ENCODE measurements around the gene EFNA5. TPM values are rescaled to one million over a fixed set of nuclear protein-coding genes. Genes with fewer than 3 reads are reported as not detected.

The EFNA5 gene
- total RNA-seq, 1 experiment from 2014 or later, result 1.5 TPM

- H3K4me1 ChIP-seq, result peaks cover 10% of the 10 kb centered on the region; the same call in 1 of the 2 replicates
- Mint-ChIP-seq H3K27me3 (ENCODE audit: insufficient read depth, unreplicated experiment) (no peaks in the 10 kb centered on the region), H3K27ac (ENCODE audit: unreplicated experiment) (no peak overlapping the region), H3K4me3 (ENCODE audit: unreplicated experiment) (no peak overlapping the region), H3K36me3 (ENCODE audit: insufficient read depth, unreplicated experiment) (no peaks in the 10 kb centered on the region), H3K4me1 (ENCODE audit: low read depth, unreplicated experiment) (no peaks in the 10 kb centered on the region), H3K9me3 (ENCODE audit: unreplicated experiment) (no peaks in the 10 kb centered on the region)
- H3K9me3 ChIP-seq, result no peaks in the 10 kb centered on the region
- TF ChIP-seq CTCF (IDR thresholded peaks at IDR 0.05; ENCODE audit: insufficient read depth in 1 of 2, low read depth in 1 of 2, low read length in 1 of 2, severe bottlenecking in 1 of 2, unreplicated experiment in 1 of 2), result no peak
- DNase-seq, result no peak
- ChIA-PET CTCF (interaction anchor here (1.1 kb wide), 1 partner anchor 27 kb away, joined by 4 read pairs; no protein-coding TSS in a partner anchor), POLR2A (no interaction called here)
- no peaks in the 10 kb centered on the region for H3K36me3 ChIP-seq (ENCODE audit: control insufficient read depth, insufficient read depth, low read length)
- intact Hi-C loops (cut with micrococcal nuclease; ENCODE audit: unreplicated experiment), result loop anchor here (5.0 kb wide), 1 partner anchor 127 kb away; the partner anchor contains the start of gene EFNA5
- H3K27me3 ChIP-seq (replicated peaks; ENCODE audit: control insufficient read depth, insufficient read depth, low read length), result no peaks in the 10 kb centered on the region
- no peak overlapping the region for H3K4me3 ChIP-seq (ENCODE audit: low read depth, low read length)
- BruUV-seq (replicated peaks), result no TSS peak
Observed at GRCh38 chr5:107544967-107545366, 125.8 kb downstream of the EFNA5 start.

DNA sequence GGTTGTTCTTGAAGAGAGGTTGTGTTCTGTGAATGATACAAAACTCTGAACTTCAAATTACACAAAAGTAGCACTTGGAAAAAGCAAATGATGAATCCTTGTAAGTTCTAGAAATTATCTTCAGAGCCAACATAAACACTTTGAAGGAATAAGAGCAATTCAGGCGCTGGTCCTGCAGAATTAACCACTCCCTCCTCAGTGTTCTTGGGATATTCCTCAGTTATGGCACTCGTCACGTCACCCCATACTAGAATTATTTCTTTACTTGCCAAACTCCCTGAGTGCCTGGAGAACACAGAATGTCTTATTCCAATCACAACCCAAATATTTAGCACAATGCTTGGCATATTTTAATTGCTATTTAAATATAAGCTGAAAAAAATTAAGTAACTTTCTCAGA lies 126.3 kb downstream of the EFNA5 start:
- ChIA-PET POLR2A (no interaction called here), CTCF (interaction anchor here (1.1 kb wide), 1 partner anchor 28 kb away, joined by 4 read pairs; no protein-coding TSS in a partner anchor)
- H3K36me3 Mint-ChIP-seq (ENCODE audit: insufficient read depth, unreplicated experiment), result no peaks in the 10 kb centered on the region
- no peaks in the 10 kb centered on the region for H3K4me1 Mint-ChIP-seq (ENCODE audit: low read depth, unreplicated experiment)
- no peaks in the 10 kb centered on the region for H3K9me3 Mint-ChIP-seq (ENCODE audit: unreplicated experiment)
- Histone ChIP-seq H3K4me3 (ENCODE audit: low read depth, low read length) (no peak overlapping the region), H3K9me3 (no peaks in the 10 kb centered on the region), H3K4me1 (peaks cover 10% of the 10 kb centered on the region; the same call in 1 of the 2 replicates), H3K36me3 (ENCODE audit: control insufficient read depth, insufficient read depth, low read length) (no peaks in the 10 kb centered on the region), H3K27me3 (replicated peaks; ENCODE audit: control insufficient read depth, insufficient read depth, low read length) (no peaks in the 10 kb centered on the region)
- no peaks in the 10 kb centered on the region for H3K27me3 Mint-ChIP-seq (ENCODE audit: insufficient read depth, unreplicated experiment)
- TF ChIP-seq CTCF (IDR thresholded peaks at IDR 0.05; ENCODE audit: insufficient read depth in 1 of 2, low read depth in 1 of 2, low read length in 1 of 2, severe bottlenecking in 1 of 2, unreplicated experiment in 1 of 2), result no peak
- H3K4me3 Mint-ChIP-seq (ENCODE audit: unreplicated experiment), result no peak overlapping the region
- no TSS peak for BruUV-seq (replicated peaks)
- intact Hi-C loops (cut with micrococcal nuclease; ENCODE audit: unreplicated experiment), result loop anchor here (5.0 kb wide), 1 partner anchor 128 kb away; the partner anchor contains the start of gene EFNA5
- no peak overlapping the region for H3K27ac Mint-ChIP-seq (ENCODE audit: unreplicated experiment)
- DNase-seq, result no peak

- Histone ChIP-seq H3K27me3 (replicated peaks; ENCODE audit: control insufficient read depth, insufficient read depth, low read length) (no peaks in the 10 kb centered on the region), H3K4me3 (ENCODE audit: low read depth, low read length) (no peak overlapping the region), H3K4me1 (peaks cover 10% of the 10 kb centered on the region; the same call in 1 of the 2 replicates), H3K9me3 (no peaks in the 10 kb centered on the region), H3K36me3 (ENCODE audit: control insufficient read depth, insufficient read depth, low read length) (no peaks in the 10 kb centered on the region)
- Mint-ChIP-seq H3K4me3 (ENCODE audit: unreplicated experiment) (no peak overlapping the region), H3K4me1 (ENCODE audit: low read depth, unreplicated experiment) (no peaks in the 10 kb centered on the region), H3K27me3 (ENCODE audit: insufficient read depth, unreplicated experiment) (no peaks in the 10 kb centered on the region), H3K27ac (ENCODE audit: unreplicated experiment) (no peak overlapping the region), H3K9me3 (ENCODE audit: unreplicated experiment) (no peaks in the 10 kb centered on the region), H3K36me3 (ENCODE audit: insufficient read depth, unreplicated experiment) (no peaks in the 10 kb centered on the region)
- no TSS peak for BruUV-seq (replicated peaks)
- intact Hi-C loops (cut with micrococcal nuclease; ENCODE audit: unreplicated experiment), result loop anchor here (2.0 to 5.0 kb wide), 2 partner anchors 27 to 128 kb away; partner anchors contain the start of gene EFNA5
- POLR2A ChIA-PET, result no interaction called here
- CTCF ChIA-PET, result no interaction called here
- TF ChIP-seq CTCF (IDR thresholded peaks at IDR 0.05; ENCODE audit: insufficient read depth in 1 of 2, low read depth in 1 of 2, low read length in 1 of 2, severe bottlenecking in 1 of 2, unreplicated experiment in 1 of 2), result no peak
- DNase-seq, result no peak
Observed at GRCh38 chr5:107543868-107544267, 126.9 kb downstream of the EFNA5 start.
